GM18499 (cell line): ENCODE results near the gene GGTLC3.
"Not testable (repeated sequence)": the region's sequence is repeated elsewhere in the genome, so short reads cannot be mapped to it uniquely, and the experiment has no call there.

ENCODE experiments used
- ATAC-seq: cut with Tn5 transposase; IDR thresholded peaks from one replicate; pipeline ENCODE4 v1.9.1; 2021; ENCODE audit warnings: moderate number of reproducible peaks; ENCODE audit not compliant: insufficient read depth, unreplicated experiment

Gene GGTLC3

GRCh38 chr22:18522762-18523161 is 4.8 kb upstream of the GGTLC3 start:
- ATAC-seq = not testable (repeated sequence)

DNA sequence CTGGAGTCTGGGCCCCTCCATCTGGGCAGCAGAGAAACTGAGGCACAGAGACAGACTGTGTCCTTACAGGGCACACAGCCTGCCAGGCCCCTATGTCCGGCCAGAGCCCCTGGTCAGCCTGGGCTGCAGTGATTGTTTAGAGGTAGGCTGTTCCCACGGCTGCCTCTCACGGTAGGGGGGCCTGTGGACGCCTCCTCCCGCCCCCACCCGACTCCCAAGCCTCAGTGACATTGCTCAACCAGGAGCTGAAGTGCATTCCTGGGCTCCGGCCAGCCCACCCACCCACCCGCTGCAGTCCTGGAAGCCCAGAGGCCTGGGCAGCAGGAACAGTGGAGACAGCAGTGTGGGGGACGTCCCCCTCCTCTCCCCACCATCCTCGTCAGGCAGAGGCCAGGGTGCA is 4.5 kb downstream of the GGTLC3 start:
- not testable (repeated sequence) for ATAC-seq

DNA sequence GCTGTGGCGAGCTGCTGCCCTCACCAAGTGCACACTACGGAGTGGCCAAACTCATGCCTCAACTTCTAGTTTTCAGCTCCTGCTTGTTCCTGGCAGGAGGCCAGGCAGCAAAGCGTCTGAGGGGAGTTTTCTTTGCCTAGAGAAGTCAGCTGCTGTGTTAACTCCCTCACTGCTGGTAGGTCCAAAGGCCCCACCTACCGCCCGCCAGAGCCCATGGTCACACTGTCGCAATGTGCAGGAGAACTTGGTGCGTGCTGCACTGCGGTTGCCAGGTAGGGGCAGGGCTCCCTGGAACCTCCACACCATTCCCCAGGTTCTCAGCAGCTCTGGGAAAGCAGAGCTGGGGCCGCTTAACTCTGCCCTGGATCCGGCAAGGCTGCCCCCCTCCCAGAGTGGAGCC is 5.6 kb downstream of the GGTLC3 start:
- ATAC-seq = not testable (repeated sequence)

GRCh38 chr22:18511327-18511726 is 6.6 kb downstream of the GGTLC3 start:
- ATAC-seq = not testable (repeated sequence)

GRCh38 chr22:18496227-18496626 is 21.7 kb downstream of the GGTLC3 start:
- not testable (repeated sequence) for ATAC-seq
